GM12878 (cell line): ENCODE measurements around the gene ARL15. TPM values are rescaled to one million over a fixed set of nuclear protein-coding genes. Genes with fewer than 3 reads are reported as not detected.

Experiments used
- ATF2 ChIP-seq: IDR thresholded peaks from 2 replicates; pipeline ENCODE4 v1.6.1; 2012; ENCODE audit warnings: low read length, inconsistent platforms
- BCLAF1 ChIP-seq: fragments of 450-650 bp; IDR thresholded peaks from 2 replicates; pipeline ENCODE4 v1.6.1; 2017; ENCODE audit warnings: antibody characterized with exemption, mild to moderate bottlenecking, moderate library complexity
- CEBPZ ChIP-seq: fragments of 150-350 bp; IDR thresholded peaks from 2 replicates; pipeline ENCODE4 v1.6.1; 2016; ENCODE audit warnings: low read depth, low read length
- CREB1 ChIP-seq: IDR thresholded peaks from 2 replicates; pipeline ENCODE4 v1.6.1; 2012; ENCODE audit warnings: low read depth, mild to moderate bottlenecking, inconsistent platforms
- CREM ChIP-seq: IDR thresholded peaks from 2 replicates; pipeline ENCODE4 v1.6.1; 2014; ENCODE audit warnings: antibody characterized with exemption, low read depth
- EED ChIP-seq: sonication (generic); IDR thresholded peaks from 2 replicates; pipeline ENCODE4 v1.6.1; 2016; ENCODE audit warnings: antibody characterized with exemption, low read depth
- ELK1 ChIP-seq: IDR thresholded peaks from 2 replicates; pipeline ENCODE4 v1.6.1; 2012; ENCODE audit warnings: low read depth, low read length, improper control_type of control experiment
- MLLT1 ChIP-seq: fragments of 450-650 bp; IDR thresholded peaks from 2 replicates; pipeline ENCODE4 v1.6.1; 2016; ENCODE audit warnings: mild to moderate bottlenecking
- NR2F1 ChIP-seq: fragments of 450-650 bp; conservative IDR thresholded peaks from 2 replicates; pipeline ENCODE4 v1.6.1; 2017; ENCODE audit warnings: mild to moderate bottlenecking
- RELB ChIP-seq: fragments of 450-650 bp; IDR thresholded peaks from 2 replicates; pipeline ENCODE4 v1.6.1; 2017; ENCODE audit warnings: low read depth, mild to moderate bottlenecking, moderate library complexity
- SREBF2 ChIP-seq: IDR thresholded peaks from 2 replicates; pipeline ENCODE4 v1.6.1; 2012; ENCODE audit warnings: mild to moderate bottlenecking, low read length
- SUZ12 ChIP-seq: fragments of 200-600 bp; sonication (generic); IDR thresholded peaks from one replicate; pipeline ENCODE4 v1.6.1; 2018; ENCODE audit warnings: antibody characterized with exemption, mild to moderate bottlenecking; ENCODE audit not compliant: unreplicated experiment
- polyA plus RNA-seq, 11 experiments: library from polyadenylated mRNA; depleted of rRNA in 4 of 11; unstranded in 6 of 11; stranded (reverse) in 5 of 11; fragments of >200 nt; fragmentation: Nextera tagmentation in 4 of 11; fragmentation: Illumina TruSeq in 1 of 11; extraction: Ambion mirVana in 4 of 11; extraction: Trizol in 1 of 11; gene quantifications; 1 replicate in 1 of 11; 2 replicates in 10 of 11; pipeline versions ENCODE4 v1.2.1 to v1.2.3, GENCODE V29; 2011 to 2016; ENCODE audit warnings: inconsistent platforms in 2 of 11, missing spikeins in 2 of 11, low read depth in 1 of 11
- total RNA-seq, 4 experiments: library from RNA; depleted of rRNA in 3 of 4; stranded (reverse); fragments of >200 nt in 3 of 4; fragmentation: Illumina TruSeq in 1 of 4; extraction: Trizol in 1 of 4; gene quantifications; 2 replicates each; pipeline versions ENCODE4 v1.2.1 to v1.2.3, GENCODE V29; 2013 to 2021

ARL15 gene
- total and polyA plus RNA-seq, 10 of the 15 experiments (the other 5 are each of a cell fraction or from before 2014, with no cell fraction given): 3.6 to 11.0 (median 7.7) TPM

GRCh38 chr5:54310433-54311175 is at the start of gene ARL15 (continued):
- TF ChIP-seq BCLAF1 (no peak), ELK1 (0 out of 2 replicates have a peak, but pooled peaks have one; percentile 54), RELB (no peak), CEBPZ (no peak), NR2F1 (no peak), CREB1 (0 out of 2 replicates have a peak, but pooled peaks have one; percentile 36), EED (no peak), MLLT1 (peak; percentile 54; the same call in 1 of the 2 replicates), SREBF2 (no peak), ATF2 (no peak), CREM (peak; percentile 17; the same call in 1 of the 2 replicates), SUZ12 (no peak)
